Measurements from ENCODE around the gene RELN.

RELN gene

DNA sequence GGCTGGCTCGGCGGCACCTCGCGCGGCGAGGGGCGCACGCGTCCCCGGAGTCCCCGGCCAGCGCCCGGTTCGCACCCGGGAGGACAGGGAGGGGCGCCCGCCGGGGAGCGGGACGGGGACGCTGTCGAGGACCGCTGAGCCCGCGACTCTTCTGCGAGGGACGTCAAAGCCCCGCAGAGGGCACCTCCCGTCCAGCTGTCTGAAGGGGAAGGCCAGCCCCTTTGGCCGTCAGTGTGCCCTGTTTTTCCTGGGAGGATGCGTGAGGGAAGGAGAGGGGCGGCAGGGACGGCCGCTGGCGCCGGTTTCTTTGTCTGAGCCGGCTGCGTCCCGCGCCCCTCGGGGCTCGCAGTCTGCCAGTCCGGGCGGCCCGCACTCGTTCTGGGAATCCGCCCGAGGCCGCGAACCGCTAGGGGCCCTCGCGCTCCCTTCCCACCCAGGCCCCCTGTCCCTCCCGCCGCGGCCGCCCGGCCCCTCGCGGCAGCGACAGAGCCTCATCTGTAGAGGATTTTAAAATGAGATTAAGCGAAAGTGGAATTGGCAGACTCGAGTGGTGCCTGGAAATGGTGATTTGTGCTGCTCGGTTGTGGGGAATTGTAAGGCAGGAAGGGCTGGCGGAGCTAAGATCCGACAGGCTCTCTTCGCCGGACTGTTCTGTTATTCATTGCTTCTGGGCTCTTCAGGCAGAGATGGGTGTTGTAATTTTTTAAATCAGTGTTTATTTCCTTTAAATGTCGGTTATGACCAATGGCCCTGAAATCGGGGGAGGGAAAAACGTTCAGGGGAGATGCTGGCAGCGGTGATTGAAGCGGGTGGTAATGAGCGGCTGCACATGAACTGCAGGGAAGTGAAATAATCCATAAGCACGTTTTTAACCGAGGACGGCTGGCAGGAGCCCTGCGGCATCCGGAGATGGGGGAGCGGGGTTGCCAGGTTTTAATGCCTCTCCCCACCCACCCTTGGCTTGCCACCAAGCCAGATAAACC, 618 bp upstream of the RELN start:
- no peak for DNase-seq

DNA sequence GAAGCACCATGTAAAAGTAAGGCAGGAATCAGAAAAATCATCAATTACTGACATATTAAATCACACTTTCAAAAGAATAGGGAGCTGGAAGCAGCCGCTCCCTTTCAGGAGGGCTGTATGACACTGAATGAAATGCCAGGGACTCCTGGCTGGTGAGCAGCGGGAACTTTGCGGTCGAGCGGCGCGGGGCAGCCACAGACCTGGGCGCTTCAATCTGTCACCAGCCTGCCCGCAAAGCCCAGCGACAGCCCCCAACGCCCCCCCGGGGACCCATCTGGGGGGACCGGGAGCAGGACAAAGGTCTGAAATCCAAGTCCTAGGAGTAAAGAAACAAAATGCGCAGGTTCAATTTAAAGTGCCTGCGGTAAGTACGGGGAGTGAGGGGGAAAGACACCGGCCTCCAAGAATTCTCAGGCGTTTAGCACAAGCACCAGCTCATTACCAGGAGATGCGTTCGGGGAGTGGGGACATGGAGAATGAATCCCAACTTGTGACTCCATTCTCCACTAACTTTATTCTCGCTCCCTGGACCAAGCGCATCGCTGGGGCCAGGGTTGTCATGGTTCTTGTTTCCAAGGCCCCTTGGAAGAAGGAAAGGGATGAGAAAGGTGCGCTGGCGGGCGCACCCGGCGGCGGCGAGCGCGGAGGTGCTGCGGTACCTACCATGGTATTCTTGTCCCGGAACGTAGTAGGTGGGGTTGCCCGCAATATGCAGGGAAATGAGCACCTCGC, 824 bp downstream of the RELN start:
- DNase-seq: no peak

DNA sequence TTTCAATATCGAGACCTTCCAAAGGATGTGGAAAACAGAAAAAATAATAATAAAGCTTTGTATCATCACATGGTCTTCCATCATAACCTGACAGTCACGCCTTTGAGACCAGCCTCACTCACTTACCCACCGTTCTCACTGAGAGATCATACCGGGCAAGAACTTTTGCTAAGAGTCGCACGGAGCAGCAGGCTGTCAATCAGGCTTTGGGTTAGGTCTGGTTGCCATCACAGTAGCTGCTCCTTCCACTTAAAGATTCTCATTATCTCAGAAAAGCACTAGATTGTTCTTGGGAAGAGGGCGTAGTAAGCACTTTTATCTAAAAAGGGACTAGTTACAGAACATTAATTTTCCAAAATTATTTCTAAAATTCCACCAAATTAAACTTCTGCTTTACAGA, 2.0 kb downstream of the RELN start:
- DNase-seq: no peak

DNA sequence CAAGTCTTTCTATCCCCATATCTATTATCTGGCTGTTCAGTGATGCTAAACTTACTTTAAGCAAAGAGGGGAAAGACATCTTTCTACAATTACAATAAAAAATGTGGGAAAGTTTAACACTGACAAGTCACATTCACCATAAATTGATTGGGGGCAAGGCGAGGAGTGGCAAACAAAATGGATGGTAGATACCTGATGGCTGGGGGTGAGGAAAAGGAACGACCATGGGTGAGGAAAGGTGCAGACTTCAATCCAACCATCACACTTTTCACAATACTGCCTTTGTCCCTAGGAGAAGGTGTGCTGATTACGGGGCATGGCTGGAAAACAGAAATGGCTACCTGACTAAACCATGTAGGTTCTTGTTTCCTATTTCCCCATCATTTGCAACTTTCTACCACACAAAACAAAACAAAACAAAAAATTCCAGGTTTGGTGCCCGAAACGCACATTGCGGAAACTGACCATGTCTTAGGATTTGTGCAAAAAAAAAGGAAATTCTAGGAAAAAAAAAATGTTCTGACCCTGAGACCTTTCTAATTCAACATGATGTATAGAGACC, 3.8 kb downstream of the RELN start:
- DNase-seq: no peak

DNA sequence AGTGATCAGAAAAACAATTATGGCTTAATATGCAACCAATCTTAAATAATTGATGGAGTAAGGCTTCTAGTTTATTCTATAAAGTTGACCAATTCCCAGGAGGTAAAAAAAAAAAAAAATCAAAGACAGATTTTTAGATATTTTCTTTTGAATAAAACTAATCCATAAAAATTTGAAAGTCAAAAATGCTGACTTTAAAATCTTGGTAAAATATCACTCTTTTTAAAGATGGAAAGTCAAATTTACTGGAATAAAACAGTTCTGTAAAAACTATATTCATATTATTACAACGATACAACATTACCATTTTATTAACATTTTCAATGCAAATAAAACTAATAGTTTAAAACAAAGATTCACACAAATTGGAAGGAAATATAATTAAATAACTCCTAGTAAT, 5.4 kb downstream of the RELN start:
- DNase-seq: no peak

DNA sequence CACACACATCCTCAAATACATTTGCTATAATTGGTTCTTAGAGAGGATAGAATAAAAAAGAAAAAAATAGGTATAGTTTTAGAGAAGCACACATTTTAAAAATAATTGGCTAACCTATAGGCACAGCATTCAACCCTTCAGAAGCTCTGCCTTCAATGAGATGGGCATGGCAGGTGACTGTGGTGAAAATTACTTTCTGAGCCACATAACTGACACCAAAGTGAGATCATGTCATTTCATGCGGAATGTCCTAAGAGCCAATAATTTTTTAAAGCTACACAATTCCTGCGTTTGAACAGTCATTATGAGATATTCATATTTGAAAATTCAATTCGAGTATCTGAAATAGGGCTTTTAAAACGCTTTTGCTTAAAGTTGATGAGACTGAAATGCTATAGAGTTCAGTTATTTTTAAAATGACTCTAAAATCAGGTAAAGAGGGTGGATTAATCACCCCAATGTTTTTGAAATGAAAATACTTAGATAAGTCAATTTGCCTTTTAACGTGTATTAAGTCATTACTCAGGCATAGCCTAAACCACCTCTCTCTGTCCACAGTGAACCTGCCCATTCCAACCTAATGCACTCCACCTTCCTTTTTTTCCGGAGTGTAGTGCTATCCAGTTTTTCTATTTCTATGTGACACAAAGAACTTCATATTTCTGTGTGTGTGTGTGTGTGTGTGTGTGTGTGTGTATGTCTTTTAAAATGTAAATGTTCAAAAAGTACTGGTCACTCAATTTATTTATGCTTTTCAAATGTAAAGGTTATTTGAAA, 6.1 kb downstream of the RELN start:
- no peak for DNase-seq

DNA sequence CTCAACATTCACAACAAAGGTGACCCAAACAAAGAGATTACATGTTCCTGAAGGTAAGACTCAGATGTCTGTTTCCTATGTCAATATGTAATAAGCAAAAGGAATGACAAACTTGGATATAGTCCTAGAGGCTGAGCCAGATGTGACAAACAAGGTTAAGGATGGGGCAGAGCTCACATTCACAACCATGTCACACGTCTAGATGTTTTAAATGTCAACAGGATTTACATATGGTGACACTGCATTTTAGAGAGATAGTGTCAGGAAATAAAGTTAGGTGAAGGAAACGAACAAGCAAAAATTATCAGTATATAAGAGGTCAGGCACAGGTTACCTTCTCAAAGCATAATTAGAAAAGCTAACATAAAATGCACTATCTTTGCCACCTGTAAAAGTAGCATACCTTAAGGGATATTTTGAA, 8.4 kb downstream of the RELN start:
- DNase-seq: no peak

DNA sequence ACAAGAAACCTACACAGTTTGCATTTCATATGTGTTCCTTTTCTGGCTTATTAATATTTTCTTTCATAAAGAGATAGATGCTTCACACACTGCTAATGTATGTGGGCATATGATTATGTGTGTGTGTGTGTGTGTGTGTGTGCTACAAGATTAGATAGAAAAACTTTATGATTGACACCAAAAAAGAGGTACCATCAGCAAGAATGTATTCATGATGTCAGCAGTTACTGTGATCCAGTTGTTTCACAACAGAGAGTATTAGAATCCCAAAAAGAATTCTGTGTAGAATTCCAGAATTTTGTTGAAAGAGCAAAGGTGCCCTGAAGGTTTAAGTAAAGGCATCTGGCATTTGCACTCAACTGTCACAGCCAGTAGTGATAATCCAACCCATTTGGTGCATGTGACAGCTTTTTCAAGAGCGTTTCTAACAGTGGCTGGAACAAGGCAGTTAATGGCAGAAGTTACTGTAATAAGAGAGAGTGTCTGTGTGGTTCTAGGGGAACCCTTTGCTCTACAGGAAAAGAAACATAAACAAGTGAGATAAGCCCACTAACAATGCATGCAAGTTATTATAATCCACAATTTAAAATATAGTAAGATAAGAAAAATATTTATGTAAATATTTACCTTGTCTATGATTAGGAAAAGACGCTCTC, 16.6 kb downstream of the RELN start:
- DNase-seq: no peak

DNA sequence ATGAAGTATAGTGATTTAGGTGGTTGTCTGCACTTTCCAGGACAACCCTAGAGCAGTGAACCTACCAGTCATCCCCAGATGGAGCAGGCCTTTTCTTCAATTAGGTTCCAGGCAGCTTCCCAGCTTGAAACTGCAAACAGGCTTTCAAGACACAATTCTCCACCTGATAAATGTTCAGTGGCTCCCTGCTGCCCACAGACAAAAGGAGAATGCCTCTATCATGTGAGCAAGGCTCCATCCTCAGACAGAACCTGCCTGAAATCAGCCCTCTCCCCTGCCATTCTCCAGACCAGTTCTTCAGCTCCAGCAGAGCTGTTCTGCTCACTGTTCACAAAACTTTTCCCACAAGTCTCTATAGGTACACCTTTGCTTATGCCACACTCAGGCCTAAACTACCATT, 22.1 kb downstream of the RELN start:
- no peak for DNase-seq

DNA sequence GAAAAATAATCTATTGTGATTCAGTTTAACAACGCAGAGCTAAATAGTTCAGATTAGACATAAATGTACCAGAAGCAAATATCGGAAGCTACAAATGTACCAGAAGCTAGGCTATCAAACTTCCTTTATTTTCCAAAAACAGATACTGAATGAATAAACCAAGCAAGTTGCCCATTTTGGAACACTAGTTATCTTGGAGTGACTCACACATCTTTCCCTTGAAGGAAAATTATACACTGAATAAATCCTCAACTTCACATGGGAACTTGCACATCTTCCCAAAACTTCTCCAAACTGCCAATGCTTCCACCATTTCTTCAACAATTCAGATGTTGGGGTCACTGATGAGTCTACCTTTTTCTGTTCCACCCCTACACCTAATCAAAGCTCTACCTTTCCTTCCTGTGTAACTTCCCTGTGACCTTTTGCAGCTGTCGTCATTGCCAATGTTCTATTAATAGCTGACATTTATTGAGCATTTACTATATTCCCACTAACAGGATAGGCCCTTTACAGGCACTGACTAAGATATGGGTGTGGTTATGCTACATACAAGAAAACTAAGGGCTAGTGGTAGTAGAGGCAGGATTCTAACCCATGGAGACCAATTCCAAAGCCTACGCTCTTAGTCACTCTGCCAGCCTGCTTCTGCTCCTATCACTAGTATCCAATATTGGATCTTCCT, 22.7 kb downstream of the RELN start:
- no peak for DNase-seq

DNA sequence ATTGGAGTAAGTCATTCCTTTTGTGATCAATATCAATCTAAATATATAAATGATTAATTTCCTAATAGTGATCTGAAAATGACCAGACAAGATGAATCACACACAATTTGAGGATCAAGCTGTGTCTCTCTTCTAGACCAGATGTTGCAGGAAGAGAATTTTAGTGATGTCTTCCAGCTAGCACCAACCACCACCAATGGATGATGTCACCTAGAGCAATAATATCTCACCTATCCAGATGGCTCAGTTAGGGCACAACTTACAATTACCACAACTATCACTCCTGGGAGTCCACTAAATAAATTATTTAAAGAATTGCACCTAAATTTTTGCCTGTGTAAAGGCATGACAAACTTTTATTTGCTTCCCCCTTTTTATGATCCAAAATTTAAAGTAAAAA, 25.2 kb downstream of the RELN start:
- no peak for DNase-seq

DNA sequence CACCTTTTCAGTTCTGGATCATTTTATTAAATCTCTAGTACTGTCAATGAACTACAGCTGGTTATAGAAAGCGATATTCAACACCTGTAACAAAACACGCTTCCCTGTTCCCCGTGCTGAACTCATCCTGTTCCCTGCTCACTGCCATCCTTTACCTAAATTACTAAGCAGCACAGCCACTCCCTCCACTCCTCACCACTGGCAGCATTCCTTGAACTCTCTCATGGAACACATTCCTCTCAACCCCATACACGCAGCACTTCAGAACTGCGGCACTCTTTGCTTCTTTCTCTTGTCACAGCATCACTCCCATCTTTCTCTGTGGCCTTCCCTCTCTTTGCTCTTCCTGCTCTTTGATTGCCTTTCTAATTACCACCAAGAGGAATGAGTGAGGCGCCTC, 27.4 kb downstream of the RELN start:
- DNase-seq: no peak

DNA sequence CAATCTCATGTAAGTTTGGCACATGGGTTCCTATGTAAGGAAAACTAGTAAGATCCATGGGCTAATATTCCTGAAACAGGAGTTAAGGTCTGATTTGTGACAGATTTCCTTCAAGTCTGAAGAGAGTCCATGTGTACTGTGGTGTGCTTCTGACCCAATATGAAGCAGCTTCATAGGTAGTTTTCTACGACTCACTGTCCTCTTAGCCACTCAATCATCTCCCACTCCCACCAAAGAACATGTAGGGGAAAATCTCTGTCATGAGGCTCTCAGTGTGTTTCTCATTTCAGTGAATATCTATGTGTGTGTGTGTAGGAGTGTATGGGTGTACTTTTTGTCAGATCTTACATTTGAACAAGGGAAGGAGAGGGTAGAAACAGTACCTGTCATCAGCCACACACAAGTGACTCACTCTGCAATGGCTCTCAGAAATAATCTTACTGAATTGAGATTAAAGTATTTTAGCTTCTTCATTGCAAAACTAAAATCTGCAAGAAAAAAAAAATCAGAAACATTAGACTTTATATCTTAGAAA, 31.1 kb downstream of the RELN start:
- no peak for DNase-seq

DNA sequence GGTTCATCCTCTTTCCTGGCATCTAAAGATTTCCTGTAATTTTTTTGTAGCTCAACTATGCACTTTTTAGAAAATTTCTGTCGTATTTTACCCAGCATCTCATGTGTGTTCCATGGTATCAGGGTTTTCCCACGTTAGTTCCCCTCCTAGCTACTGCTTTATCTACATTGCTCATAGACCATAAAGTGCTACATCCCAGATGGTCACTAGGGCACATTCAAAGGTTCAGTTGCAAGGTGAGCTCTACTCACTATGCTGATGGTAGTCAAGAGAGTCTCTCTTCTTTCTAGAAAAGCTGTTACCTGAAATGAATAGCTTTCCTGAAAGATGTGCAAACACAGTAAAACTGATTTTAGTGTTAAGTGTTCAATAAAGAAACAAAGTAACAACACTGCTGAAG, 33.5 kb downstream of the RELN start:
- no peak for DNase-seq

DNA sequence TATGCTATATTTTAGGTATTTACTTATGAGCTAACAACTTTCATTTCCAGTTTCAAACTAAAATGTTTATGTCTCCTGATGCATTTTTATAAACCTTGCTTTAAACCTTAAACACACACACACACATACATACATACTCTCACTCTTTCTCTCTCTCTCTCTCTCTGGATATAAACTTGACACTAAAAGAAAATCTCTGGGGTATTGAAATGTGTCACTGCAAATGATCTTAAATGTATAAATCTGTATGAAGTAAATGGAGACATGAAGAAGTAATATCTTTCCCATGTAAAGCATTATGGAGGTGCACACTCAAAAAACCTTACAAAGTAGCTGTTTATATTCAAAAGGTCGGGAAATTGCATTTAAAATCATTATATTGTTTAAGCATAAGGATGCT, 37.0 kb downstream of the RELN start:
- DNase-seq: no peak

DNA sequence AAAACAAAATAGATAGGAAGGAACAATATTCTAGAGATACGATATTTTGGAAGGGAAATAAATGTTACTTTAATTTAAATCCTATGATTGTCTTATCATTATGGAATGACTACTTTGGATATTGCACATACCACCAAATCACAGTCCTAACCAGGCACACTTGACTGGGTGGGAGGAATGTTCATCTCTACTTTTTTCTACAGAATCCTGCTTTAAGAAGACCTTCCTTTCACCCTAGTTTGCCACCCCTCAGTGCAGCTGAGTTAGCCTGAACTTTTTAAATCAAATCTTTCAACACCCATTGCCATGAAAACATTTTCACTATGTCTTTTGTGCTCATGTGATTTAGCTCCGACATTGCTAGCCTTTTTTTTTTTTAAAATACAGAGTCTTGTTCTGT, 38.1 kb downstream of the RELN start:
- no peak for DNase-seq

DNA sequence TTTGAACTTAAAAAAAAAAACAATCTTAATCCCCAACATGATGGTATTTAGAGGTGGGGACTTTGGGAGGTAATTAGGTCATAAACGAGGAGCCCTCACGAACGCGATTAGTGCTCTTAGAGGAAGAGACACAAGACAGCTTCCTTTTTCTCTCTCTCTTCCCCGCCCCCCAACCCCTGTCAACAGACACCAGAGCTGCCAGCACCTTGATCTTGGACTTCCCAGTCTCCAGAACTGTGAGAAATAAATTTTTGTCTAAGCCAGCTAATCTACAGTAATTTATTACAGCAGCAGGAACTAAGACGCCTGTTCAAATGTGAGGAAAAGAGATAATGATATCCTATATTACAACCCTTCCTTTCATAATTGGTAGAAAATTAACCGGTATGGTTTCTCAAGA, 40.1 kb downstream of the RELN start:
- DNase-seq: no peak

DNA sequence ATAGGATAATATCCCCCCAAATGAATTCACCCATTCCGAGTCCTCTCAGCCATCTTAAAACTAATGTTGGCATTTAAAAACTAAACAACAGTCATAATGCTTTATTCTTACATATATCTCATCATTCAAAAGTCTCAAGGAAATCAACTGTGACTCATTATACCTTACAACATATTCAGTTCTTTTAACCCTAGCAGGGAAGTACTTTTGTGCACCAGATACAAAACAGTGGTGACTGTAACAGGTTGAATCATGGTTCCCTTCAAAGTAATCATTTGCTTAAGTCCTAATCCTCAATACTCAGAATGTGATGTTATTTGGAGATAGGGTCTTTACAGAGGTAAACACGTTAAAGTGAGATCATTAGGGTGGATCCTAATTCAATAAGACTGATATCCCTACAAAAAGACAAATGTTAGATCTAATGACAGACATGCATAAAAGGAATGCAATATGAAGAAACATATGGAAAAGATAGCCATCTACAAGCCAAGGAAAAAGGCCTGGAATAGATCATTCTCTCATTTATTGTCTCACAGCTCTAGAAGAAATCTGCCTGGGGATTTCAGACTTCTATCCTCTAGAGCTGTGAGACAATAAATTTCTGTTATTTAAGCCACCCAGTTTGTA, 42.3 kb downstream of the RELN start:
- no peak for DNase-seq

DNA sequence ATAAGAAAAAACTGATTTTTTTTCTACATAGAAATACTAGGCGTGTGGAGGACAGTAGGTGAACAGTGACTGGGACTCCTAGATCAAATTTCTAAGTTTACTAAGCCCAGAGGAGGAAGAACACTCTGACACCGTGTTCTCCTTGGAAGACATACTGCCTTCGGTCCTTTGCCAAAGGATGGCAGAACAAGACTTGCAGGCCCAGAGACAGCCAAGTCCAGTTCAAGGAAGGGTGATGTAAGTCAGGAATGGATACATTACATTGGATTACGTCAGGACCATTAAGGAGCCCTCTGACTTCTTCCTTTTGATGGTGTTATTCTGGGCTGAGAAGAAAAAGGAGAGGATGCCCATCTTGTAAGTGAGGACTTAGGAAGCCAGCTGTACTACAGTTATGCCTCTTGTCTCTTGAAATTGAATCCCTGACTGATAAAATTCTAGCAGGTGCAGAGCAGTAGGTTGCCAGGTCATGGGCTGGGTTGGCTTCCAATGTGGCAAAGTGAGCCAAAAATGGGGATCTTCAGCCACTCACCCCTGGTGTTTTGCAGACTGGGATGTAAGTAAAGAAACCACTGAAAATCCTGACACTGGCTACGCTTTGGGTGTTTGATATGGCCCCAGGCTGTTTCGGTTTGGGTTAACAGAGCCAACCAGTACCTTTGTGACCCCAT, 45.1 kb downstream of the RELN start:
- no peak for DNase-seq

DNA sequence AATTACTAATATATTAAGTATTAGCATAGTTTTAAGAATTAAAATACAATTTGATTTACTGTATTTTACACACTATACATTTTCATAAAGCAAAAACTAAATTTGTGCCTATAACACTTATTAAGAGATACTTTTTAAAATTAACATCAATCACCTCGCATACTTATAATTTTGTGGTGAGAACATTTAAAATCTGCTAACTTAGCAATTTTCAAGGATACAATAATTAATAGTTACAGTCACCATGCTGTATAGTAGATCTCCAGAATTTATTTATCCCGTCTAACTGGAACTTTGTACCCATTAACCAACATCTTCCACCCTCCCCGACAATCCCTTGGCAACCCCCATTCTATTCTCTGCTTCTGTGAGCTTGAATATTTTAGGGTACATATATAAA, 47.5 kb downstream of the RELN start:
- DNase-seq: no peak

Measured in SIG-M5 (cell line).